OCI-LY1 (cell line): Measurements from ENCODE around the gene PHACTR2.

ENCODE experiments used
- CTCF ChIP-seq: fragments of 200-600 bp; sonication (generic), shearing (Covaris generic); IDR thresholded peaks from 2 replicates; pipeline ENCODE4 v1.5.1; 2017; ENCODE audit warnings: mild to moderate bottlenecking, antibody characterized with exemption, low read length, moderate library complexity, mixed read lengths
- EZH2 ChIP-seq: fragments of 200-600 bp; sonication (generic), shearing (Covaris generic); IDR thresholded peaks from 2 replicates; pipeline ENCODE4 v1.8.0; 2017; ENCODE audit warnings: borderline replicate concordance, mixed run types, mild to moderate bottlenecking, antibody characterized with exemption, low read length, moderate library complexity, mixed read lengths

GRCh38 chr6:143676437-143677045 is 1.2 kb upstream of the PHACTR2 start:
- TF ChIP-seq CTCF: no peak
- no peak for TF ChIP-seq EZH2
